HG02943 (cell line): ENCODE measurements around the gene EVI2A.
"Not testable (repeated sequence)": the region's sequence is repeated elsewhere in the genome, so short reads cannot be mapped to it uniquely, and the experiment has no call there.

ENCODE experiments used
- ATAC-seq: cut with Tn5 transposase; IDR thresholded peaks from one replicate; pipeline ENCODE4 v1.9.1; 2021; ENCODE audit warnings: mild to moderate bottlenecking, low read depth, moderate library complexity; ENCODE audit not compliant: unreplicated experiment

EVI2A gene

GRCh38 chr17:31313982-31314781 lies 7.2 kb downstream of the EVI2A start, which contains the start of gene EVI2B:
EVI2B (minus strand) TSS chr17:31314054; CDS start chr17:31305609, 8,445 bp downstream.
- no peak for ATAC-seq

GRCh38 chr17:31312223-31312622 lies 9.2 kb downstream of the EVI2A start:
- not testable (repeated sequence) for ATAC-seq

DNA sequence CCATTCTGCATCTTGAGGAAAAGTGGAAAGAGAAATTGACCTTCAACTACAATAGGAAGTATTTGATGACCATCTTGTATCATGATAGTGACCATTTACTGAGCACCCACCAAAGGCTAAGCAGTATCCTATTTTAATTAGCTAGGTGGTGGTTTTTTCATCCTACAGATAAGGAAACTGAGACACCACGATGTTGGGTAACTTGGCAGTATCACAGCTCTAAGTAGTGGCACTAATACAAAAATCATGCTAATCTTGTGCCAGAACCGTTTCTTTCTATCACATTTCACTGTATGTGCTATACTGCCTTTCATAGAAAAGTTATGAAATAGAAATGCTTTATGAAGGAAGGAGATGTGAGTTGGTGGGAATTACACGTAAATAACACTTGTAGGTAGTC lies 9.9 kb downstream of the EVI2A start:
- no peak for ATAC-seq

DNA sequence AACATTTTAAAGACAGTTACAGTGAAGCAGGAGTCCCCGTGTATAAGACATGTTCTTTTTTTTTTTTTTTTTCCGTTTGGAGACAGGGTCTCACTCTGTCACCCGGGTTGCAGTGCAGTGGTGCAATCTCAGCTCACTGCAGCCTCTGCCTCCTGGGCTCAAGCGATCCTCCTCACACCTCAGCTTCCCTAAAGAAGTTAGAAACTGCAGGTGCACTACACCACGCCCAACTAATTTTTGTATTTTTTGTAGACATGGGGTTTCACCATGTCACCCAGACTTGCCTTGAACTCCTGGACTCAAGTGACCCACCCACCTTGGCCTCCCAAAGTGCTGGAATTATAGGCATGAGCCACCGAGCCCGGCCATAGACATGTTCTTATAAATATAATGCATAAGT lies 10.5 kb downstream of the EVI2A start:
- no peak for ATAC-seq

DNA sequence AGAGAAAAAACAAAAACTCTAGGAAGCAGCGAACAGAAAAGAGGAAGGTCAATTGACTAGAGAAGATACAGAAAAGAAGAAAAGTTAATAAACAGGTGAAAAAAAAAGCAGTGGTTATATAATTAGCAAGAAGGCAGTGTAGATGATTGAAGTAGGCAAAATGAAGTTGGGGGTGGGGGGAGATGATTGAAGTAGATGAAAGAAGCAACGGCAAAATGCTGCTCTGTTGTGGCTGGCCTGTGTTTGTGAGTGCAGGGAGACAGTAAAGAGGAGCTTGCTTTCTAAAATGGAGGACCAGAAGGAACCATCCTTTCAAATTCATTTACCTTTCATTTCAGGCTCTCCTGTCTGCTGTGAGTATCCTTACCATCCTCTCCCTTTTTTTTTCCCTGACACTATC lies 11.2 kb downstream of the EVI2A start:
- ATAC-seq, result no peak

- ATAC-seq, result no peak
These were observed 11.9 kb downstream of the EVI2A start for GRCh38 chr17:31309556-31309955.

DNA sequence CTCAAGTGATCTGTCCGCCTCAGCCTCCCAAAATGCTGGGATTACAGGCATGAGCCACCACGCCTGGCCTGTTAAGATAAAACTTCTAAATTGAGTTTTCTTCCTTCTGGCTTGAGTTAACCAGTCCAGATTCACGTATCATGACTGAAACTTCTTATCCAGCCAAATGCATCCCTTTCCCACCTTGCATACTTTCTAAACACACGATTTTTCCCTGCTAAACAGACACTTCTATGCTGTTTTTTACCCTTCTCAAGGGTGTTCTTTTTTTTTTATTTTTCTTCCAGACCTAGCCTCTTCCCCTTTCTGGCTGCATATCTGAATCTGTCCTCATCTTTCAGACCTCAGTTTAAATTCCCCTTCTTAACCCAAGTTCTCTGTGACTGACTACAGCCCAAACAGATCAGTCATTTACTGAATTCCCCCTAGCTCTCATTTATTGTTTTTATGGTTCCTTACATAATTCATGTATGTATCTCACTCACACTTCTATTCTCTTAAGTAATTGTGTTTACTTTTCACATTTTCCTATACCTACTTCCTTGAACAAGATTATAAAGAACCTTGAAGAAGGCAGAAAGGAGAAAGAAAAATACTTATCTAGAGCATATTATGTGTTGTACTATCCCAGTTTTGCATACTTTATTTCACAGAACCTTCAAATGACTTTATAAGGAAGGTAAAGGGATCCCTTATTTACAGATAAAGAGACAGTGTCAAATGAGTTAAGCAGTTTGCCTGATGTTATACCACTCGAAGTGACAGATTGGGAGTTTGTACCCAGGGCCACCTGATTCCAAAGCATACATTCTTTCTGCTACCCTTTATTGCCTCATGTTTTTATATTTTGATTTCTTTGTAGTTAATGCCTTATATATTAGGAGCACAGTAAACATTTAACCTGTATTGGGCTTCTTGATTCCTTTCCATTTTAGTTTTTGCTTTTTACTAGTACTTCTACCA lies 12.8 kb downstream of the EVI2A start:
- ATAC-seq, result no peak

- ATAC-seq, result no peak
These were observed 13.8 kb downstream of the EVI2A start for GRCh38 chr17:31307640-31308039.

GRCh38 chr17:31299624-31300023 lies 21.8 kb downstream of the EVI2A start:
- no peak for ATAC-seq

DNA sequence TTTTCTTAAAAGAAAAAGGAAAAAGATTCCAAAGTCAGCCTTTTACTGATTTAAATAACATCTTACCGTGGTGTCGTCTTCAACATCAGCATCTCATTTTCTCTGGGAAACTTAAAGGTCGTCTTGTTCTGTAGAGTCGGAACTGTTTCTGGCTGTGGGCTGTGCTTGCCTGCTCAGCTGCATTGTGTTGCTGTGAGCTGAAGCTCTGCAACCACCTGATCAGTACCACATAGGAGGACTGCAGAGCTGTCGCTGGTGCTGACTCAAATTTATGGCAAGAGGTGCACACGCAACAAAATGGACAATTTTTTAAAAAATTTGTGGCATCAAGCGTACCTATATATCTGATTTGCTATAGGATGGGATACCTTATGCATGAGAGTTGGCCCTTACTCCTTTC lies 24.3 kb downstream of the EVI2A start, which contains the start of gene OMG:
Gene OMG (minus strand): TSS at position 150 of the 400 bp plus-strand sequence. CDS start 908 bp downstream, outside the sequence.
- no peak for ATAC-seq

GRCh38 chr17:31296142-31296541 lies 25.3 kb downstream of the EVI2A start:
- no peak for ATAC-seq

DNA sequence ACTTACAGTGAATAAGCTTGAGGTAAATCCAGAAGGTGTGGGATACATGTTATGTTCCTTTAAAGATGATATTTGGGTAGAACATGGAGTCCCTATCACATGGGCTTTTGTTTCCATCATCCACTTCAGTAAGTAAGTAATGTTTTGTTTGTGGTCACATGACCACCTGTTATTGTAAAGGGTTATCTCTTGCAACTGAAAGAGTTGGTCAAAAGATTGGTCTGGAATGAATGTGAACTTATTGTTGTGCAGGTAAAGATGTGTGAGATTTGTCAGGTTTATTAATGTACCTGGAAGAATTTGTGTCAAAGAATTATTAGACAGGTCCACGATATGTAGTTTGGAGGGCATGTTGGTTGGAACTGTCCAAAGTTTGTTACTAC lies 25.9 kb downstream of the EVI2A start:
- ATAC-seq, result no peak

GRCh38 chr17:31294820-31295488 lies 26.5 kb downstream of the EVI2A start:
- ATAC-seq, result no peak

DNA sequence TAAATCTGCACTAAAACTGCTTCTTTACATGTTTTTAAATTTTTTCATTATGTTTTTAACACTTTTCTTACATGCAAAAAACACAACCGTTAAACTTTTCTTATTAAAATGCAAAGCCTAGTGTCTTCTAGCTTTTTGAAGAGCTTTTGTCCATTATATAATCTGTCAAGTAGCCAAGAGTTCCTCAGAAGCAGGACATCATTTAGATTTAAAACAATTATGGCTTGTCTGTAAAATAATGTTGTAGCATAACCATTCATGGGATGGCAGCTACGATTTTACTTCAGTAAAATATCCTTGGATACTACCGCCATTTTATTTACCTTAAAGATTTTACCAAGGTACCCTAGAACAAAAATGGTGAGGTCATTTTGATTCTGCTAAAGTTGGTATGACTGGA lies 27.2 kb downstream of the EVI2A start:
- ATAC-seq, result no peak

DNA sequence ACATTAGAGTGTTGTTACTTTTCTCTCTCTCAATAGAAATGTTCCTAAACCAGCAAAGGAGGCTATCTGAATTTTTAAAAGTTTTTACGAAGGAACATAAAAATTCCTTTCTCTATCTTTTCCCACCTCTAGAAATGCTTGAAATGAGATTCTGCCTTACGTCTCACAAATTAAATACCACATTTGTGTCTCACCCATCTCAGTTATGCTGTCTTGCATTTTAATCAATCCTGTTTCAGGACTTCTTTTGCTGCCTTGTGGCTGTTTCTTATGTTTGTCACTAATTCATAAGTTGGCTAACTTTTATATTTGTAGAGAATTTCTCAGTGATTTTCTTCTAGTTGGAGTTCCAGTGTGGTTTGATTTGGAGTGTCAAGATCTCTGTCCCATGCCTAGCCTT lies 27.8 kb downstream of the EVI2A start:
- ATAC-seq, result no peak

- ATAC-seq, result no peak
These were observed 29.6 kb downstream of the EVI2A start for GRCh38 chr17:31291820-31292219.

GRCh38 chr17:31289790-31290189 lies 31.6 kb downstream of the EVI2A start:
- ATAC-seq, result no peak

DNA sequence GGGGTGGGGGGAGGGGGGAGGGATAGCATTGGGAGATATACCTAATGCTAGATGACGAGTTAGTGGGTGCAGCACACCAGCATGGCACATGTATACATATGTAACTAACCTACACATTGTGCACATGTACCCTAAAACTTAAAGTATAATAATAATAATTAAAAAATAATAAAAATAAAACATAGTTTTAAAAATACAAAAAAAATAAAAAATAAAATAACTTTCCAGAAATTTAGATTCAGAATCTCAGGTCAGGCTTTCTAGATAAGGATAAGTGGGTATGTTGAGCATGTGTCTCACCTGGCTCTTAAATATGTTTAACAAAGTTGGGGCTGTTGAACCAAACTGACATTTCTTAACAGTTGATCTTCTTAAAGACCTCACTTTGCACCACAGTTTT lies 33.5 kb downstream of the EVI2A start:
- not testable (repeated sequence) for ATAC-seq

GRCh38 chr17:31286587-31286986 lies 34.8 kb downstream of the EVI2A start:
- no peak for ATAC-seq

DNA sequence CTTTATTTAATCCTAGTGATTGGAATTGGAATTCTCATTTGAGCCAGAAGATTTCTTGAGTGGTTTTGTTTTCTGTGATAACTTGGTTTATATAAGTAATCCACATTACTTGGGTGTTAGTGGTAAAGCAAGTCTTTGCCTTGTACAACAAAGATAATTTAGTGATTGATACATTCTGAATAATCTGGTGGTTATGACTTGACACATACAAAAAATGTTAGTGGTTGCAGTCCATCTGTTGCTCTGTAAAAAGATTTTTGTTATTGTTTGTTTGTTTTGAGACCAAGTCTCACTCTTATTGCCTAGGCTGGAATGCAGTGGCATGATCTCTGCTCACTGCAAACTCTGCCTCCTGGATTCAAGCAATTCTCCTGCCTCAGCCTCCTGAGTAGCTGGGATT lies 37.6 kb downstream of the EVI2A start:
- no peak for ATAC-seq

DNA sequence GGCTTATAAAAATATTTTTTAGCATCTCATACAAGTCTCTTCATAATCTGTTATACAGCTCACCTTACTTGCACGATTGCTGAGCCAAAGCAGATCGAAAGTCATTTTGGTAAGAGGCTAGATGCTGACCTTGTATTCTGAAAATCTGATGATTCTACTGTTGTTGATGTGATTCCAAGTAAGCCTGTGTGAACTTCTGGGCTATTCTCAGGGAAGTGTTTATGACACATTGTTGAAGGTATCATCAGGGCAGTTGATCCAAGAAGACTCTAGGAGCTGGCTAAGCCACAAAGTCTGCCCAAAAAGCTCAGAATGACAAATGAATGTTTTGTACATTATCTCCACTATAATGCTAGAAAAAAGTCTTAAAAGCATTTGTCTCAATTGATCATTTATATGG lies 40.4 kb downstream of the EVI2A start:
- no peak for ATAC-seq
